Activated CD4-positive, alpha-beta T cell treated with anti-CD3 and anti-CD28 coated beads for 36 hours (primary cell): ENCODE data around the gene SATB1. TPM values are rescaled to one million over a fixed set of nuclear protein-coding genes. Genes with fewer than 3 reads are reported as not detected.

ENCODE experiments used
- ATAC-seq: fragments of 200-7000 bp; cut with Tn5 transposase; one replicate; pipeline ENCODE4 v1.10.0; 2021; ENCODE audit warnings: mild to moderate bottlenecking, moderate library complexity
- CTCF ChIA-PET: fragments of 350-600 bp; sonication (Branson Sonifier 250); formaldehyde crosslinking; loops from one replicate; lab custom pipeline; 2021; ENCODE audit warnings: antibody characterized with exemption; lab: Charles Lee
- POLR2A ChIA-PET: fragments of 350-600 bp; sonication (Branson Sonifier 250); formaldehyde crosslinking; loops from one replicate; lab custom pipeline; 2021; ENCODE audit warnings: antibody characterized with exemption, inconsistent platforms; lab: Charles Lee
- DNase-seq: peaks from one replicate; pipeline ENCODE4 v3.0.0-alpha.2; 2020
- H3K27ac Mint-ChIP-seq: one replicate; pipeline ENCODE4 v1.8.0; 2021; ENCODE audit warnings: mixed read lengths
- H3K27me3 Mint-ChIP-seq: one replicate; pipeline ENCODE4 v1.8.0; 2021; ENCODE audit warnings: mixed read lengths
- H3K36me3 Mint-ChIP-seq: one replicate; pipeline ENCODE4 v1.8.0; 2021; ENCODE audit warnings: low read depth, mixed read lengths
- H3K4me1 Mint-ChIP-seq: one replicate; pipeline ENCODE4 v1.8.0; 2021; ENCODE audit warnings: mixed read lengths
- H3K4me3 Mint-ChIP-seq: one replicate; pipeline ENCODE4 v1.8.0; 2021; ENCODE audit warnings: mild to moderate bottlenecking, moderate library complexity, mixed read lengths
- H3K9me3 Mint-ChIP-seq: one replicate; pipeline ENCODE4 v1.8.0; 2021; ENCODE audit warnings: low read depth, mixed read lengths
- intact Hi-C, 2 experiments: fragments of 100-400 bp; cut with DNase I in 1 of 2; cut with micrococcal nuclease in 1 of 2; formaldehyde crosslinking; loops; one replicate each; pipeline versions ENCODE4 v1.14.2 to v1.15.1; 2022 to 2024; cut with DNase I, micrococcal nuclease
- total RNA-seq, 2 experiments: library from RNA; stranded (reverse); gene quantifications; one replicate each; pipeline ENCODE4 v1.2.3, GENCODE V29; 2021

SATB1 gene
- total RNA-seq, 2 experiments from 2014 or later: 471 to 590 TPM

DNA sequence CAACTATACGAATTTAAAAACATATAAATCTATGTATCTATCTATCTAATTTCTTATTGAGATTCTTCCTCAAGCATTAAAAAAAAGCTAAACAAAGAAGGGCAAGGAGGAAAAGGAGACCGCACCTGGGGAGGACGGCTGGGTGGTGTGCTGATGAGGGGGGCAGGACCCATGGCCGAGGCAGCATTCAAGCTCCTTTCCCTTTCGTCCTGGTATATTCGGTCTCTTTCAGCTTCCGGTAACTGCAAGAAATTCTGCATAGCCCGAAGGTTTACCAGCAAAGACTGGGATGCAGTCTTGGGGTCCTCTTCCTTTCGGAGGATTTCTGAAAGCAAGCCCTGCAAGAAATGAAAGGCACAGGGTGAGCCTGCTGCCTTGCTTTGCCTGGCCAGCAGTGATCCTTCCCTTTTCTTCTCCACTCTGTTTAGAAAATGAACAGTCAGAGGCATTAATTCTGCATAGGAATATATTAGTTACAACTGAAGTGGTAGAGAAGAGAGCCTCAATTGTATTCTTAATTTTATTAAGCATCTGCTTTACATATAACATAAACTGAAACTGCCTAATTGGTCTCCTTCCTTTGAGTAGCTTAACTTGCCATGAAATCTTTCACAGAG lies 38.8 kb downstream of the SATB1 start:
- ChIA-PET CTCF (interaction anchor here (1.0 to 1.5 kb wide), 3 partner anchors 10 to 602 kb away, joined by 3 read pairs; no protein-coding TSS in a partner anchor), POLR2A (interaction anchor here (0.7 kb wide), 1 partner anchor 9 kb away, joined by 3 read pairs; no protein-coding TSS in a partner anchor)
- intact Hi-C loops: no loop called here
- Mint-ChIP-seq H3K27ac (no peak overlapping the region), H3K27me3 (no peaks in the 10 kb centered on the region), H3K9me3 (no peaks in the 10 kb centered on the region), H3K4me1 (peaks cover 71% of the 10 kb centered on the region), H3K4me3 (no peak overlapping the region), H3K36me3 (peaks cover 73% of the 10 kb centered on the region)
- ATAC-seq (no peak), DNase-seq (no peak)

DNA sequence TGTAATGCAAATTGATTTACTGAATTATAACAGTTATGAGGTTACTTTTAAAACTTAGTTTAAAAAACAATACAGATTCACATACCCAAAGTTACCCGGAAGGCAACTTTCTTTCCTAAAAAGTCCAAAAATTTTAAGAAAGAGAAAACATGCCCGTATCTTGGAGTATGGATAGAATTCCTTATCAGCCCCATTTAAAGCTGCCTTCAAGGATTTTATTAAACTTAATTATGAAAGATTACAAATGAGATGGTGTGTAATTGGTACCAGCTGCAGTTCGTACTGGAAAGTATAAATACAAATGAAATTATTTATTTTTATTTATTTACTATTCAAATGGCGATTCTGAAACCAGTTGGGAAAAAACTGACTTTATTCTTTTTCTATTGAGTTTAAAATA lies 39.4 kb downstream of the SATB1 start:
- CTCF ChIA-PET: interaction anchor here (1.0 to 1.5 kb wide), 3 partner anchors 10 to 603 kb away, joined by 3 read pairs; no protein-coding TSS in a partner anchor
- ATAC-seq (no peak), DNase-seq (no peak)
- intact Hi-C loops: no loop called here
- Mint-ChIP-seq H3K4me3 (no peak overlapping the region), H3K27ac (no peak overlapping the region), H3K36me3 (peaks cover 77% of the 10 kb centered on the region), H3K9me3 (no peaks in the 10 kb centered on the region), H3K4me1 (peaks cover 77% of the 10 kb centered on the region), H3K27me3 (no peaks in the 10 kb centered on the region)
- POLR2A ChIA-PET: no interaction called here

DNA sequence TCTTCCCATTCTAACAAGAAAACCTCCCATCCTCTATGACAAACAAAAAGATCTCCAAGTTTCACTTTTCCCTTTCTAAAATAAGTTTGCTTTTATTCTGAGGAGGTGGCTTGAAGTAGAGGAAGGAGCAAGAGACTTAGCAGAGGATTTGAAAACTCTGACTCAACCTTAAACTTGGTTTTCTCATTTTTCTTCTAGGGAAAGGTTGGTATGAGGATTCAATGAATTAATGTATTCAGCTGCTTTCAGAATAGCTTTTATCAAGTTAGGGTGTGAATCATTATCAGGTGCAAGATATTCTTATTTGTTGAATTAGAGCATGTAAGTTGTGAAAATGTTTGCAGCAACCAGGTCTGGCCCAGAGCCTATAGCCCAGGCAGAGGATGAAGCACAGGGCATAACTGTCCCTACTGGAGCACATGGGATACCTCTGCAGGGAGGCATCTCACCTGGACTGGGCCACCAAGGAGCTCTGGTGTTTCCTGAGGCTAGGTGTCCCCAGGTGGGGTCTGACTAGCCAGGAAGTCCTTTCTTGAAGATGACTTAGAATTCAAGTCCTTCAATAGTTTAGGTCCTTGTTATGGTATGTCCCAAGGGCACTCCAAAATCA lies 42.3 kb downstream of the SATB1 start:
- peak overlapping the region; percentile 9 for H3K4me3 Mint-ChIP-seq
- POLR2A ChIA-PET: no interaction called here

DNA sequence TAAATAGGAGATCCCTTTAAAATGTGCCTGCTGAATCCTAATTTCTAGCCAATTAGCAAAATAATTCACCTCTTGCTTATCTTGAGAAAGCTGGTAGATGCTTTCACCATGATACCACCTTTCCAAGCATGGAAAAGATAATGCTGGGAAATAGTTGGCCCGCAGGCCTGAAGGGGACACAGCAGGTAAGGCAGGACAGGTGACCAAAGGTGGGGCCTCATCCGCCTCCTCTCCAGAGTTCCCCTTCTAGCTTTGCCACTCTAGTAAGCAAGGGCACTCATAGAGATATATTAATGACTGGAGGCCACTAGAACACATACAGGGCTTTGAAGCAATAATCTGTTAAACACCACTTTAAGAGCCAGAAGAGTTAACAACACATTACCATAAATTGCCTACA lies 45.5 kb downstream of the SATB1 start:
- ChIA-PET POLR2A (no interaction called here), CTCF (interaction anchor here (0.9 kb wide), 1 partner anchor 8 kb away, joined by 4 read pairs; no protein-coding TSS in a partner anchor)

More for the DNA sequence above, 42.3 kb downstream of the SATB1 start:
- ATAC-seq: peak; percentile 50
- CTCF ChIA-PET: interaction anchor here (0.5 kb wide), 1 partner anchor 399 kb away, joined by 3 read pairs; no protein-coding TSS in a partner anchor
- Mint-ChIP-seq H3K4me1 (peaks cover 75% of the 10 kb centered on the region), H3K9me3 (no peaks in the 10 kb centered on the region), H3K36me3 (peaks cover 76% of the 10 kb centered on the region), H3K27ac (peak overlapping the region; percentile 24), H3K27me3 (no peaks in the 10 kb centered on the region)
- intact Hi-C loops: loop anchor here (2.0 kb wide), 2 partner anchors 18 to 36 kb away; no protein-coding TSS in a partner anchor
- DNase-seq: peak; percentile 39

DNA sequence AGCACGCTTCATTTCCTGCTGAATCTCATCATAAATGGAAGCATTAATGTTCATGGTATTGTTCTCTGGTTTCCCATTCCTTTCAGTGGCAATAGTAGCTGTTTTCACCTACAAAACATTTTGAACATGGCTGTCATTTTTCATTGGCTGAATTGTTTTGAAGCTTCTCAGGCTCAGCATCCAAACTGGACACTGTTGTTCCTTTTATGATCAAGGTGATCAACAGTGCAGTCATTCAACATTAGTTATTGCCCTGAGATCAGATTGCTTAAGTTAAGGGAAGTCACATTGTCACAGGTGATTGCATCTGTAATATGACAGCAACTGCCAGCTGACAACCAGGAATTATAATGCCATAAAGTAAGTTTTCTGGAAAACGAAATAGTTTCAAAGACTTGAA lies 46.9 kb downstream of the SATB1 start:
- Mint-ChIP-seq H3K4me1 (peaks cover 84% of the 10 kb centered on the region), H3K27me3 (no peaks in the 10 kb centered on the region), H3K36me3 (peaks cover 85% of the 10 kb centered on the region), H3K9me3 (no peaks in the 10 kb centered on the region), H3K4me3 (no peak overlapping the region), H3K27ac (peak overlapping the region; percentile 72)
- POLR2A ChIA-PET: no interaction called here
- intact Hi-C loops: no loop called here
- ATAC-seq (no peak), DNase-seq (no peak)
- CTCF ChIA-PET: interaction anchor here (2.0 kb wide), 1 partner anchor 12 kb away, joined by 7 read pairs; no protein-coding TSS in a partner anchor

More for the DNA sequence above, 45.5 kb downstream of the SATB1 start:
- no peaks in the 10 kb centered on the region for H3K9me3 Mint-ChIP-seq
- peak overlapping the region; percentile 79 for H3K27ac Mint-ChIP-seq
- peaks cover 83% of the 10 kb centered on the region for H3K36me3 Mint-ChIP-seq
- peak overlapping the region; percentile 21 for H3K4me3 Mint-ChIP-seq
- ATAC-seq (no peak), DNase-seq (no peak)
- intact Hi-C loops: loop anchor here in 1 of 2 experiments (1.0 kb wide), 1 partner anchor 7 kb away; no protein-coding TSS in a partner anchor
- H3K27me3 Mint-ChIP-seq: no peaks in the 10 kb centered on the region
- peaks cover 83% of the 10 kb centered on the region for H3K4me1 Mint-ChIP-seq

DNA sequence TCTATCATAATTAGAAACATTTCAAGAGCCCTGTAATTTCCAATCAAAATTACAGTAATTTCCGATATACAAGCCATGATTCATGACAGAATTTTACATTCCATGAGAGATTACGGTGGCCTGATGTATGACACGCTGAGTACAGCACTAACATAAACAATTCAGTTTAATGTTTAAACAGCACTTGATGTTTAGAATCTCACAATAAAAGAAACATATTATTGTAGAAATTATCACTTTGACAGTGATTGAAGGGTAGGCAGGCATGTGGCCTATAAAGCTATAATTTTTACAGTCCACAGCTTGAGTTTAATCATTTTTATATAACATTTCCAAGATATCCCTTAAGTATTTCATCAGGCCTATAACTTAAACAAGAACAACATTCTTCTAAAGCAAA lies 48.5 kb downstream of the SATB1 start:
- H3K9me3 Mint-ChIP-seq: no peaks in the 10 kb centered on the region
- DNase-seq (no peak), ATAC-seq (no peak)
- no peak overlapping the region for H3K4me3 Mint-ChIP-seq
- intact Hi-C loops: no loop called here
- peaks cover 88% of the 10 kb centered on the region for H3K36me3 Mint-ChIP-seq
- POLR2A ChIA-PET: no interaction called here
- H3K27ac Mint-ChIP-seq: no peak overlapping the region
- CTCF ChIA-PET: interaction anchor here (2.0 kb wide), 1 partner anchor 14 kb away, joined by 7 read pairs; no protein-coding TSS in a partner anchor
- H3K27me3 Mint-ChIP-seq: no peaks in the 10 kb centered on the region
- peaks cover 88% of the 10 kb centered on the region for H3K4me1 Mint-ChIP-seq

DNA sequence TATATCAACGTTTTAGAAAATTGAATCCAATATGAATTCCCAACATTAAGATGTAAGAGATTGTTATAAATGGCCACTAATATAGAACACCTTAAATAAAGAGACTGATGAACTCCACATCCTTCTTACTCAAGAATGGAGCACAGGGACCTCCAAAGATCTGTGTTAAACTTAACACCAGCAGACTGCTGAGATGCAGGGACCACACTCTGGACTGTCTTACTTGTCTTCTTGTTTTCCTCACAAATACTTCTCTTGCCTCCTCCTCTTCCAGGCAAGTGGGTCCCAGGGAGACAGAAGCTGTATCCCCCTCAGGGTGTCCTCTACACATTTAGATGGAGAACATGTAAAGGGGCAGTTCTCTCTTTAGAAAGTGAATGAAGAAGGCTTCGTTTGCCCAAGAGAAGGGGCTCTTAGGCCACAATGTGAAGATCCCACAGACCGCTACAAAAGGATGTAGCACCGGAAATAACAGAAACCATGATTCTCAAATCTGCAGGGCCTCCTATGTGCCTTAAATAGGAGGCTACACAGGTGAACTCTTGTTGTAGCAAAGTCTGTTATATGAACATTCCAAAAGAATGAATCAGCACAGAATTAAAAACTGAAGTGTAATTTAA lies 52.2 kb downstream of the SATB1 start:
- intact Hi-C loops: loop anchor here in 1 of 2 experiments (1.0 kb wide), 1 partner anchor 7 kb away; no protein-coding TSS in a partner anchor
- ChIA-PET CTCF (no interaction called here), POLR2A (no interaction called here)
- H3K4me1 Mint-ChIP-seq: peaks cover 90% of the 10 kb centered on the region
- peak overlapping the region; percentile 85 for H3K27ac Mint-ChIP-seq
- peaks cover 91% of the 10 kb centered on the region for H3K36me3 Mint-ChIP-seq
- no peak overlapping the region for H3K4me3 Mint-ChIP-seq
- ATAC-seq (peak; percentile 27), DNase-seq (no peak)
- H3K9me3 Mint-ChIP-seq: no peaks in the 10 kb centered on the region
- no peaks in the 10 kb centered on the region for H3K27me3 Mint-ChIP-seq

DNA sequence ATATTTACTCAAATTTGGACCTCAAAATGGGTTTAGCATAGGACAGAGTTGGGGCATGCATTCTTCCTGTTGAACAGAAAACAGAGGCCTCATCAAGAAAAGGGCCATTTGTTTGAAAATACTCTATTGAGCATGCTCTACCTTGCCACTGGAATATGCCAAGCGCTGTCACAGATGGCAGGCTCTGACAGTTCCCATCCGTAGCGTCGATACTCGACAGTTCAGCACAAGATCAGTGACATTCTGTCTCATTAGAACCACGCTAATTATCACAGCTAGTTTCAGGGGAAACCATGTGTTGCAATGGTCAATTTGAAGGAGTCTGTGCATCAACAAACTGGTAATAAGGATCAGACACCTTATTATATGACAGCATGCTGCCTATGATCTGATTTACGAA lies 54.5 kb downstream of the SATB1 start:
- Mint-ChIP-seq H3K4me3 (peak overlapping the region; percentile 17), H3K27ac (peak overlapping the region; percentile 63), H3K36me3 (peaks cover 91% of the 10 kb centered on the region), H3K9me3 (no peaks in the 10 kb centered on the region), H3K27me3 (no peaks in the 10 kb centered on the region), H3K4me1 (peaks cover 86% of the 10 kb centered on the region)
- intact Hi-C loops: no loop called here
- ATAC-seq (no peak), DNase-seq (no peak)
- ChIA-PET CTCF (no interaction called here), POLR2A (no interaction called here)

DNA sequence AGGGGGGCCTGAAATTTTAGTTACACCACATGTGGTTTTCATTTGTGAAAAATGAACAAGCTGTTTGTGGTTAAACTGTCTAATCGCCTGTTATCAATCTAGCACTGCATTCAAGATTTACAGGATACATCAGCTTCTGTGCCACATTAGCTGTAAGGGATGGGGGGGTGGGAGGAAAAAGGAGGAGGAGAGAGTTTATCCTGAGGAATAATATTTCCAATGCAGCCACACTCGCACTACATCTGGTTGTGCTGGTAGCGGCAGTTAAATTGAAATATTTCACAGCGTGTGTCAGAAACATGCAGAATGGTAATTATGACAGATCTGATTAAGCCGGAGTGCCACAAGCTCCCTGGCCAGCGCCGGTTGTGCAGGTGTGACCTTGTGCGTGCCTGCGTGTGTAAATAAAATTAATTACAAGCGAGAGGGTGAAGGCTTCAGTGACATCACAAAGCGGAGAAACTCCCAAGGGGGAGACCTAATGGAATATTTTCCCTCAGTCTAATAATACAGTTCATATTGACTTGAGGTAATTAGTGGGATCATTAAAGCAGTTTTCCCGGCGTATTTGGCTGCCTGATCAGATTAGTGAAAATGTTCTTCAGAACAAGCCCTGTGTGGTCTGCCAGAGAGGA lies 55.5 kb downstream of the SATB1 start:
- Mint-ChIP-seq H3K9me3 (no peaks in the 10 kb centered on the region), H3K27me3 (no peaks in the 10 kb centered on the region), H3K4me1 (peaks cover 85% of the 10 kb centered on the region), H3K4me3 (no peak overlapping the region), H3K36me3 (peaks cover 89% of the 10 kb centered on the region), H3K27ac (peak overlapping the region; percentile 72)
- no peak for ATAC-seq
- CTCF ChIA-PET: no interaction called here
- no peak for DNase-seq
- POLR2A ChIA-PET: no interaction called here
- intact Hi-C loops: no loop called here

DNA sequence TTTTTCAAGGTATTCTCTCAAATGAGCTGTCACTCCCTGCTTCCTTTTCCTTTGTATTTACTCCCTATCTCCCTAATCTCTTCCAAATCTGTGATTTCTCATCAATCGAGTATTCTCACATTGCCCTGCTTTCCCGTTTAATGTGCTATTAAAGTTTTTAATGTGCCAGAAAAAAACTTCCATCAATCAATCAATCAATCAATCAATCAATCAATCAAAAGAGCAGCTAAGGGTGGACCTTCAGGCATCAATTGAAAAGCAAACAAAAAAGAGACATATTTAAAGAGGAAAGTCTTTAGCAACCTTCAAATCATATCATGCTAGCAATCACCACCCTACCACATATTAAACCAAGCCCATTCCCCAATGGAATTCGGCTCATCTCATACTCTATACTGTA lies 58.9 kb downstream of the SATB1 start:
- Mint-ChIP-seq H3K9me3 (no peaks in the 10 kb centered on the region), H3K36me3 (peaks cover 82% of the 10 kb centered on the region), H3K4me3 (no peak overlapping the region), H3K27ac (peak overlapping the region; percentile 90), H3K27me3 (no peaks in the 10 kb centered on the region), H3K4me1 (peaks cover 70% of the 10 kb centered on the region)
- intact Hi-C loops: no loop called here
- no peak for ATAC-seq
- ChIA-PET POLR2A (interaction anchor here (0.7 kb wide), 1 partner anchor 418 kb away, joined by 4 read pairs; no protein-coding TSS in a partner anchor), CTCF (interaction anchor here (0.6 to 1.1 kb wide), 3 partner anchors 19 to 482 kb away, joined by 3 to 7 read pairs (median 5); no protein-coding TSS in a partner anchor)
- no peak for DNase-seq

DNA sequence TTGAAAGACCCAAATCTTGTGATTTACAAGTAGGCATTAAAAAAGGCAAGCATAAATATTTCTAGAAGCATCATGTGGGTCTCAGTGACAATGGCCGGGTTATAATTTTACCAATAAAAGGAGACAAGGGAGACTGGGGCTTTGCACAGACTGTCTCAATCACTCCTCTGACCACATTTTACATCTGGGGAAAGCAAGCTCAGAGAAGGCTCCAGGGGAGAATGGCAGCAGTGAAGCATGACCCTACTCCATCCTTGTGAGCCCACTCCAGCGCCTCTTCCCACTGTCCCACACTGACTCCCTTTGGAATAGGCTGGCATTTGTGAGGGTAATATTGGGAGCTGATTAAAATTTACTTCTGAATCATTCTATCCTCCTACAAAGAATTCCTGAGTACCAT lies 61.8 kb downstream of the SATB1 start:
- H3K36me3 Mint-ChIP-seq: peaks cover 79% of the 10 kb centered on the region
- peaks cover 67% of the 10 kb centered on the region for H3K4me1 Mint-ChIP-seq
- ATAC-seq: no peak
- no peaks in the 10 kb centered on the region for H3K9me3 Mint-ChIP-seq
- peak overlapping the region; percentile 26 for H3K27ac Mint-ChIP-seq
- H3K27me3 Mint-ChIP-seq: no peaks in the 10 kb centered on the region
- intact Hi-C loops: no loop called here
- DNase-seq: no peak
- POLR2A ChIA-PET: no interaction called here
- CTCF ChIA-PET: no interaction called here
- no peak overlapping the region for H3K4me3 Mint-ChIP-seq
